ENCODE results near the gene FUT8. TPM values are rescaled to one million over a fixed set of nuclear protein-coding genes. Genes with fewer than 3 reads are reported as not detected.

The FUT8 gene
- total and polyA plus RNA-seq, 9 donors, result 18.1 to 51.1 (median 27.4) TPM

- Histone ChIP-seq H3K27ac (no peak overlapping the region), H3K36me3 (no peaks in the 10 kb centered on the region), H3K4me1 (ENCODE audit: insufficient read depth) (peaks cover 2% of the 10 kb centered on the region), H3K27me3 (no peaks in the 10 kb centered on the region), H3K4me3 (no peak overlapping the region), H3K9me3 (no peaks in the 10 kb centered on the region)
- DNase-seq, result no peak
- intact Hi-C loops (cut with DNase I), result no loop called here
- TF ChIP-seq EP300 (IDR thresholded peaks at IDR 0.05), result no peak
- no peak for TF ChIP-seq POLR2A (IDR thresholded peaks at IDR 0.05)
- TF ChIP-seq CTCF (IDR thresholded peaks at IDR 0.05), result no peak
- WGBS, 3 donors, result 95 to 97% (median 96%) methylated on average over 6 of the region's 6 CpGs
Observed at GRCh38 chr14:65550779-65551643, 138.5 kb downstream of the FUT8 start.

- H3K9me3 ChIP-seq, result no peaks in the 10 kb centered on the region
- peaks cover 2% of the 10 kb centered on the region for H3K4me1 ChIP-seq (ENCODE audit: insufficient read depth)
- 96 to 98% (median 98%) methylated on average over 4 of the region's 4 CpGs for WGBS, 3 donors
- intact Hi-C loops (cut with DNase I), result no loop called here
- no peak for DNase-seq
- no peak overlapping the region for H3K4me3 ChIP-seq
- no peaks in the 10 kb centered on the region for H3K27me3 ChIP-seq
- no peak for TF ChIP-seq EP300 (IDR thresholded peaks at IDR 0.05)
- no peak for TF ChIP-seq CTCF (IDR thresholded peaks at IDR 0.05)
- TF ChIP-seq POLR2A (IDR thresholded peaks at IDR 0.05), result no peak
- H3K36me3 ChIP-seq, result no peaks in the 10 kb centered on the region
- H3K27ac ChIP-seq, result no peak overlapping the region
Observed at GRCh38 chr14:65552724-65553123, 140.2 kb downstream of the FUT8 start.

- Histone ChIP-seq H3K36me3 (no peaks in the 10 kb centered on the region), H3K9me3 (no peaks in the 10 kb centered on the region), H3K4me3 (no peak overlapping the region), H3K4me1 (ENCODE audit: insufficient read depth) (peaks cover 1% of the 10 kb centered on the region), H3K27me3 (no peaks in the 10 kb centered on the region), H3K27ac (no peak overlapping the region)
- intact Hi-C loops (cut with DNase I), result no loop called here
- TF ChIP-seq POLR2A (IDR thresholded peaks at IDR 0.05) (no peak), CTCF (IDR thresholded peaks at IDR 0.05) (no peak), EP300 (IDR thresholded peaks at IDR 0.05) (no peak)
- no peak for DNase-seq
Observed at GRCh38 chr14:65554837-65555236, 142.3 kb downstream of the FUT8 start.

- H3K27me3 ChIP-seq, result no peaks in the 10 kb centered on the region
- no peaks in the 10 kb centered on the region for H3K9me3 ChIP-seq
- no peak for DNase-seq
- intact Hi-C loops (cut with DNase I), result no loop called here
- H3K4me1 ChIP-seq (ENCODE audit: insufficient read depth), result peaks cover 1% of the 10 kb centered on the region
- no peak overlapping the region for H3K27ac ChIP-seq
- no peak overlapping the region for H3K4me3 ChIP-seq
- H3K36me3 ChIP-seq, result no peaks in the 10 kb centered on the region
- no peak for TF ChIP-seq EP300 (IDR thresholded peaks at IDR 0.05)
- no peak for TF ChIP-seq CTCF (IDR thresholded peaks at IDR 0.05)
- TF ChIP-seq POLR2A (IDR thresholded peaks at IDR 0.05), result no peak
Observed at GRCh38 chr14:65555358-65555757, 142.8 kb downstream of the FUT8 start.
